GM12864 (cell line): Measurements from ENCODE around the gene FAM219A.

ENCODE experiments used
- DNase-seq: peaks from one replicate; pipeline ENCODE4 v3.0.0-alpha.2; 2011; ENCODE audit warnings: low read depth
- H3K4me3 ChIP-seq: 2 replicates; pipeline ENCODE4 v1.5.1; 2011; ENCODE audit warnings: mild to moderate bottlenecking, low read depth, low read length, control low read depth
- TF ChIP-seq, protein P1 (sequence below): IDR thresholded peaks from 2 replicates; pipeline ENCODE4 v1.5.1; 2011; ENCODE audit warnings: low read depth, mild to moderate bottlenecking, moderate library complexity, low read length, control low read depth, inconsistent platforms; ENCODE audit errors: missing control alignments

FAM219A gene

DNA sequence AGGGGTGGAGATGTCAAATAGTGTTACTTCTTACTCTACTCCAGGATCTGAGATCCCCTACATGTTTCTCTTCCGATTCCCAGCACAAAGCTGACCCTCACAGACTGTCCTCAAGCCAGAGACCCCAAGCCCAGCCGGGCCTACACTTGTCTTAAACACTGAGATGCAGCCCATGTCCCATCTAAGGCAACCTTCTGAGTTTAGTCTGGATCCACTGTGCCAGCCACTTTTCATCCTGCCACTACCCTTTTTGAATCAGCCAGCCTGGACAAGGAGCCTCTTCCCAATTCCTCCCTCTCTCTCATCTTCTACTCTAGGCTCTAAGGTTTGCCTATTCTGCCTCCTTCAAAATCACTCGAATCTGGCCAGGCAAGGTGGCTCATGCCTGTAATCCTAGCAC is 75.5 kb downstream of the FAM219A start:
- no peak for DNase-seq
- TF ChIP-seq, protein P1, sequence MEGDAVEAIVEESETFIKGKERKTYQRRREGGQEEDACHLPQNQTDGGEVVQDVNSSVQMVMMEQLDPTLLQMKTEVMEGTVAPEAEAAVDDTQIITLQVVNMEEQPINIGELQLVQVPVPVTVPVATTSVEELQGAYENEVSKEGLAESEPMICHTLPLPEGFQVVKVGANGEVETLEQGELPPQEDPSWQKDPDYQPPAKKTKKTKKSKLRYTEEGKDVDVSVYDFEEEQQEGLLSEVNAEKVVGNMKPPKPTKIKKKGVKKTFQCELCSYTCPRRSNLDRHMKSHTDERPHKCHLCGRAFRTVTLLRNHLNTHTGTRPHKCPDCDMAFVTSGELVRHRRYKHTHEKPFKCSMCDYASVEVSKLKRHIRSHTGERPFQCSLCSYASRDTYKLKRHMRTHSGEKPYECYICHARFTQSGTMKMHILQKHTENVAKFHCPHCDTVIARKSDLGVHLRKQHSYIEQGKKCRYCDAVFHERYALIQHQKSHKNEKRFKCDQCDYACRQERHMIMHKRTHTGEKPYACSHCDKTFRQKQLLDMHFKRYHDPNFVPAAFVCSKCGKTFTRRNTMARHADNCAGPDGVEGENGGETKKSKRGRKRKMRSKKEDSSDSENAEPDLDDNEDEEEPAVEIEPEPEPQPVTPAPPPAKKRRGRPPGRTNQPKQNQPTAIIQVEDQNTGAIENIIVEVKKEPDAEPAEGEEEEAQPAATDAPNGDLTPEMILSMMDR = no peak
- no peak overlapping the region for H3K4me3 ChIP-seq

DNA sequence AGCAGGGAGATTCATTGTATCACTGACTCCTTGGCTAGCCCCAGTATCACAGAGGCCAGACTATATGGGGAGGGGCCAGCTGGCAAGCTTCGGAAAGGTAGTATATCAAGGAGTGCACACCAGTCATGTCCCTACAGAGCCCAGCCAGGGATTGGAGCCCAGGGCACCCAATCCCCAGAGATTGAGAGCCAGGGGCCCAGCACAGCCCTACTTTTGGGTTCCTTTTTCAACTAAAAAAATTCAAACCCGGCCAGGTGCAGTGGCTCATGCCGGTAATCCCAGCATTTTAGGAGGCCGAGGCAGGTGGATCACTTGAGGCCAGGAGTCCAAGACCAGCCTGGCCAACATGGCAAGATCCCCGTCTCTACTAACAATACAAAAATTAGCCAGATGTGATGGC is 76.3 kb downstream of the FAM219A start:
- TF ChIP-seq, protein P1 = no peak
- no peak overlapping the region for H3K4me3 ChIP-seq
- DNase-seq = no peak

DNA sequence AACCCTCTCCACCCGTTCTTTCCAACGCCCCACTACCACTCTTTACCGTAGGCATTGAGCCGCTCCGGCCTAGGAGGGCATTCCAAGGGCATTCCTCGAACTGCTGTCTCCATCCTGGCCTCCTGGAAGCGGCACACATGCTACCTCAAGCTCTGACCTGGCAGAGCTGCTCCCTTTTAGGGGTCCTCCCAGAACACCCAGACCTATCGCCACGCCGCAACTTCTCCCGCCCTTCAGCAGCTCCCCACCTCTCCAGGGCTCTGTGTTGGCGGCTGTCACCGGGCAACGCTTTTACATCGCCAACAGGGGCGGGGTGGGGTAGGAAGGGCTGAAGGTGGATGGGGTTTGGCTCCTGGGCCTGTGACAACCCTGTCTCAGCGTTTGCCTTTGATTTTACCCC is 77.0 kb downstream of the FAM219A start:
- H3K4me3 ChIP-seq = no peak overlapping the region
- DNase-seq = no peak

DNA sequence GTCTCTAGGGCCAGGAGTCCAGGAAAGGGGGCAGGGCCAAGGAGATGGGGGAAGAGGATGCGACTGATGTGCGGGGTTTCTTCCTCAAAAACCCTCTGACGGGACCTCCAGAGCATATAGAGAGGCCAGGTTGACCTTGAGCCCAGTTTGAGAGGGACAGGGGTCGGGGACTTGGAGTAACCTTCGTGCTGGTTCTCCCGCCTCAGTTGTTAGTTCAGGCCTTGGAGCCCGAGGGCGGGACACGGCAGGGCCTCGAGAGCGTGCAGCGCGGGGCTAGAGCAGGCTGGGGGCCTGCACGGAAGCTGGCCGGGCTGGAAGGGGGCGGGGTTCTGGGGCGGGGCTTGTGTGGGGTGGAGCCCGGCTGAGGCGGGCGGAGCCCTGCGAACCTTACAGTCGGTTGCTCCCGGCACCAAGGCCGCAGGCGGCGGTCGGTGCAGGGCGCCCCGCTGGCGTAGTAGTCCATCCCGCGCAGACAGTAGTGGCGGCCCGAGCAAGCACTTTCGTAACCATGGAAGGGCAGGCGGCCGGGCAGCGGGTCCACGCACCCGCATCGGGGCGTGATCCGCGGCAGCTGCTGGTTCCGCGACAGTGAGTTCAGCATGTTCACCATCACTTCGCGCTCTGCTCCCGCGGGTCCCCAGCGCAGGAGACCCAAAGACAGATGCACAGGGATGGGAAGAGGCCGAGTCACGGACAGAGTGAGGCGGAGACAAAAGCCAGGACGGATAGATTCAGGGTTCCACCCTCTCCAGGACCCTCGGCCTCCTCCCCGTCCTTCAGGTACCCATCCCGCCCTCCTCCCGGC is 77.7 kb downstream of the FAM219A start:
- no peak for DNase-seq
- TF ChIP-seq, protein P1 = no peak
- H3K4me3 ChIP-seq = peak overlapping the region; percentile 43

More for the DNA sequence above, 77.0 kb downstream of the FAM219A start:
- TF ChIP-seq, protein P1 = no peak

DNA sequence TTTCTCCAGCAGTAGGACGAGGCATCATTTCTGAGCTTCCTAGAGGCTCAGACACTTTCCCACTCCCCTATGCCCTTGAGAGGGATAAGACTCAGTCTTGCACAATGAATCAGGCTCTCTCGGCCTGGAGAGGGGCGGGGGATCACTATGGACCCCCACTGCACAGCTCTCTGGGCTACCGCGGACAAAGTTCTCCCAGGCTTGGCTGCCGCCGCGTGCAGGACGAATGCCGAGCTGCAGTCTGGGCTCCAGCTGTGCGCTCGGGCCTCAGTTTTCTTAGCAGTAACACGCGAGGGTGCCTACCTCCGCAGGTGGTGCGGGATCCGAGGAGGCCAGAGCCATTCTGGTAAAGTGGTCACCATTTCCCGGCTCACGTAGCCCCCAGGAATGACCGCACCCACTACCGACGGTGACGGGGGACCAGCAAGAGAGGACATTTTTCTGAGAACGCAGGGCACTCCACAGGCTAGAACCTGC is 78.3 kb downstream of the FAM219A start:
- H3K4me3 ChIP-seq = peak overlapping the region; percentile 53
- DNase-seq = no peak
- TF ChIP-seq, protein P1 = no peak

DNA sequence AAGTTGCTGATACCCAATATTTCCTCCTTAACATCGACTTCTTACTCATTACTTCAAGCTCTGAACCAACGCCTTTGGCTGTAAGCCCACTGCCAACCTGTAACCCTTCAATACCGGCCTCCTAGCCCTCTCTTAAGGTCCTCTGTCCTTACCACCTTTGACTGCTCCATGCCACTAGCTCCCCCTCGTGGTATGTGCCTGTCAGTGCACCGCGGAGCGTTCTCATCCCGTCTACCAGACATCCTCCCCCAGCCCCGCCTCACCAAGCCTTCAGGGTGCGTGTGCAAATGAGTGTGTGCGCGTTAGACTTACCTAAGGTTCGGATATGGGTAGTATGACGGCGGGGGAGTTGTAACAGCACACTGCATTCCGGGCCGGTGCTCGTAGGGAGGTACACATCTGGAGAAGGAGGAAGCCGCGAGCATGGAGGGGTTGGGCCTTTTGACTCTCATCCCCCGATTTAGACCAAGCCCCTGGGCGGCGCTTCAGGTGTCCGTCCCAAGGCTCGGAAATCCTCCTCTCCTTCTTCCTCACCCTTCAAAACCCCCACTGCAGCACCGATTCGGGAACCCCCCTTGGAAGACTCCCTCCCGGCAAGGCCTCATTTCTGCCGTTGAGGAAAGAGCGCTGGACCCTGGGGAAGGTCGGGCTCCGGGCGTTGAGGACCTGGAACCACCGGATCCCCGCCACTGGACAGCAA is 78.9 kb downstream of the FAM219A start:
- peak; percentile 60 for DNase-seq
- TF ChIP-seq, protein P1 = peak; percentile 99
- H3K4me3 ChIP-seq = peak overlapping the region; percentile 53
